ENCODE results near the gene KLHL25.
A peak's percentile ranks its signal among the peaks of the same experiment; 100 is the strongest.
"Not testable (repeated sequence)": the region's sequence is repeated elsewhere in the genome, so short reads cannot be mapped to it uniquely, and the experiment has no call there.

Gene KLHL25, protein sequence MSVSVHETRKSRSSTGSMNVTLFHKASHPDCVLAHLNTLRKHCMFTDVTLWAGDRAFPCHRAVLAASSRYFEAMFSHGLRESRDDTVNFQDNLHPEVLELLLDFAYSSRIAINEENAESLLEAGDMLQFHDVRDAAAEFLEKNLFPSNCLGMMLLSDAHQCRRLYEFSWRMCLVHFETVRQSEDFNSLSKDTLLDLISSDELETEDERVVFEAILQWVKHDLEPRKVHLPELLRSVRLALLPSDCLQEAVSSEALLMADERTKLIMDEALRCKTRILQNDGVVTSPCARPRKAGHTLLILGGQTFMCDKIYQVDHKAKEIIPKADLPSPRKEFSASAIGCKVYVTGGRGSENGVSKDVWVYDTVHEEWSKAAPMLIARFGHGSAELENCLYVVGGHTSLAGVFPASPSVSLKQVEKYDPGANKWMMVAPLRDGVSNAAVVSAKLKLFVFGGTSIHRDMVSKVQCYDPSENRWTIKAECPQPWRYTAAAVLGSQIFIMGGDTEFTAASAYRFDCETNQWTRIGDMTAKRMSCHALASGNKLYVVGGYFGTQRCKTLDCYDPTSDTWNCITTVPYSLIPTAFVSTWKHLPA

GRCh38 chr15:85794598-85795336, at the start of gene KLHL25:
Gene KLHL25, minus strand, starts transcription at chr15:85794925. Its CDS starts 25,115 bp downstream, at chr15:85769810.
- peak; percentile 79 for DNase-seq

- DNase-seq = no peak
These were observed 46.1 kb upstream of the KLHL25 start for GRCh38 chr15:85840802-85841152.

DNA sequence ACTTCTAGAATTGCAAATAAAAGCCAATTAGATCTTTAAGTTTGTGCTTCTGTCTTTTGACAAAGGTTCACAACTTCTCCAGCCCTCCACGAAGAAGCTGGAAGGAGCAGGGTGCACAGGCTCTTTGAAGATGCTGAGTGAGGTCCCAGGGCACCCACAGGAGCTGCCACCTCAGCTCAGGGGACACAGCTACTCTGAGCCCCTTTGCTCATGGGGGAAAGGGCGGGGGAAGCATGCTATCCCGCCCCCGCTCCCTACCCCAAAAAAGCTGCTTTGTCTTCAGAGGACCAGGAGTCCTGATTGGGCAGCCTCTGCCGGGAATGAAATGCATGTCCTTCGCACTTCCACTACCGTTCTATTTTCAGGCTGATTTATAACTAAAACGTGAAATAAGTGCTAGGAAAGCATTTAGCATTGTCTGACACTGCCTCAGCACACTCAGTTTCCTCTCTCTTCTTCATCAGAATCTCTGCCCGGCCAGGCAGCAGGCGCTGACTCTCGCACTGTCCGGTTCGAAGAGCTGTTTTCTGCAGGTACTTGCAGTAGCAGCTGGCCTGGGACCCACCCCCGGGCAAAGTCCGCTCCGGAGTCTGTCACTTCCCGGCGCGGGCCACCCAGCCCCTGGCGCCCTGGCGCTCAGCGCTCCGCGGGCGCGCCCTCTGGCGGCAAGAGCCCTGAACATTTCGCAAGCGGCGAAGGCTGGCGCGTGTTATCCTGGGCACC, 45.5 kb upstream of the KLHL25 start:
- DNase-seq = peak; percentile 4

DNA sequence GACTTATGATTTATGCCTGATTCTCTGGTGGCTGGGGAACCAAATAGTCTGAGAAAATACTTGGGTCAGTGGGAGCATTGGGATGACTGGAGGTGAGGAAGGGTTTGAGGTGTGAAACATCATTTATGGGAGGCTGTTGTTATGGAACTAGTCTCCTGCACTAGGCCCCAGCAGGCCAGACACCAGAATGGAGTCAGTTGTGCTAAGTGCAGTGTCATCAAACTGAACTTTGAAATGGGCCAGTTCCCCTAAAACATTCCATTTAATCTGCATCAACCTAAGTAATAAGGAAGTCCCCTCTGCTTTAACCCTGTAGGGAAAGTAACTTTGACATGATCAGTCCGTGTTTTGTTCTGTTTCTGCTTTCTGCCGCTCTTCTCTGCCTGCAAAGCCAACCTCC, 44.9 kb upstream of the KLHL25 start:
- DNase-seq = no peak

DNA sequence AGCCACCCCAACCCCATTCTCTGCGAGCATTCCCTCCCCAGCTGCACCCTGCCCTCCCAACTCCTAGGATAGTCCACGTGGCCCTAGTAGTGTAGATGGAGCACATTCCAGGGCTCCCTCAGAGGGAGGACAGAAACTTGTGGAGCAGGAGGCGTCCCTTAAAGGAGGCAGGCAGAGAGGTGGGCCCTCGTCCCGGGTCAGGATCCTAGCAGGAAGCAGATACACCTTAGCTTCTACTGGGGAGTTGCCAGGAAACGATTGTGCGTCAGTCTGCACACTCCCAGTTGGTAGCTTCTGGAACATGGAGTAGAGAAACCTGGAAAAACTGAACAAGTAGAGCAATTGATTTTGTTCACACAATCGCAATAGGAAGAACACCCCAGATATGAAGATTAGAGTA, 43.9 kb upstream of the KLHL25 start:
- DNase-seq = no peak

- no peak for DNase-seq
These were observed 43.2 kb upstream of the KLHL25 start for GRCh38 chr15:85837881-85838280.

DNA sequence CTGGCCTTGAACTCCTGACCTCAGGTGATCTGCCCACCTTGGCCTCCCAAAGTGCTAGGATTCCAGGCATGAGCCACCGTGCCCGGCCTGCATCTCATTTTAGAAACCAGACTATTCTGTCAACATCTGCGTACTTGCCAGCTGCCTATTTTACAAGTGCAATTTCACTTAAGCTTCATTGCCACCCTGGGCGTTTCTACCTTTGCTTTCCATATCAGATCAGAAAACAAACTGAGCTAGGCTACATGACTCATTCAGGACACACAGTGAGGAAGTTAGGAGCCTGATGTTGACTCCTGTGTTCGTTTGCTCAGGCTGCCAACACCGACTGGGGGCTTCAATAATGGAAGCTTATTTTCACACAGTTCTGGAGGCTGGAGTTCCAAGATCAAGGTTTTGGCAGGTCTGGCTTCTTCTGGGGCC, 42.3 kb upstream of the KLHL25 start:
- DNase-seq = no peak

DNA sequence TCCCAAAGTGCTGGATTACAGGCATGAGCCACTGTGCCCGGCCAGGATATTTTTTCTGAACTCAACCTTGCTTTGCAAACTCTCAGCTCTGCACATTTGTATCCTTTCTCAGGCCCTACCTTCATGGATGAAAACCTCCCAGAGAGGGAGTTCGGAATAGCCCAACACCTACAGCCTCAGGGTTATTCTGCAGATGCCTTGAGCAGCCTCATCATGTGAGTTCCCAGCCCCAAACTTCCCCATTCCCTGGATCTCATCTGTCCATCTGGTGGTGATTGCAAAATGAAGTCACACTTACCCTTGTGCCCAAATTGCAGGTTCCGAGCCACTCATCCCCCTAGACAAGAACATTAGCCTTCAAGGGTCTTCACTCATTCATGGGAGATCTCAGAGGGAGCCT, 39.9 kb upstream of the KLHL25 start:
- no peak for DNase-seq

DNA sequence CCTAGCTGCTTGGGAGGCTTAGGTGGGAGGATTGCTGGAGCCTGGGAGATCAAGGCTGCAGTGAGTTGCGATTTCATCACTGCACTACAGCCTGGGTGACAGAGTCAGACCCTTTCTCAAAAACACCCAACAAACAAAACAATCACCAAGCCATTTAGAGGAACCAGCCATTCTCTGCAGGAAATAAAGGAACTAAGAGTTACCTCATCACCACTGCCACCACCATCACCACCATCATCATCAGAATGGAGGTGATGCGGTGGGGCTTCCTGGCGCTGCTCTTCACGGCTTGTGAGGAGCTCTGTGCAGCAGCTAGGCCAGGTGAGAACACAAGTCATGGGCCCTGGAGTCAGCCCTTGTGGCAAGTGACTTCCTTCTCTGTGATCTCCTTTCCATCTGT, 37.7 kb upstream of the KLHL25 start:
- no peak for DNase-seq

DNA sequence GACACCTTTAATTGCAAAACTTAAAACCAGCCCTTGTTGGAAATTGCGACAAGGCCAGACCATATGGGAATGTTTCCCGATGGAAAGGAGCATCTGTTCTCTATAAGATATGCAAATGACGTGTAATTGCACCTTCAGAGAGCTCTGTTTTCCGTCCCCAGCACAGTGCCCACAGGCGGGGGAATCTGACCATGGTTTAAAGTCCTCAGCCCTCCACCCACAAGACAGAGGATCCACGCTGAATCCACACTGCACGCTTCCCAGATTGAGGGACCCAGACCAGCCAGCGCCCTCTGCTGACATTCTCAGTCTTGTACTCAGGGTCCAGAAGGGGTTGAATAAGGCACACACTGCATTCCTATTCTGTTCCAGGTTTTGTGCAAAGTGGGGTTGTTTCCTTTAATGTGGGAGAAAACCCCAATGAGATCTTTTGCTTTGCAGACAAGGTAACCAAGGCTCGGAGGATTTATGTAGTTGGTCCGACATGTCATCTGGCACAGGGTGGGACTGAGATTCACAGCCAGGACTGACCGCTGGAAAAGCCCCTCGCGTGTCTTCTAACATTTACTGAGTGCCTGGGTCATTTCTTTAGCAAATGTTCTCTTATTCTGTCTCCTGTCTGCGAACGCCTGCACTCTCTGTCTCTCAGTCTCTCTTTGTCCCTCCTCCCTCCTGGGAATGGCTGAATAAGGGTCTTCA, 36.8 kb upstream of the KLHL25 start:
- DNase-seq = no peak

- not testable (repeated sequence) for DNase-seq
These were observed 35.0 kb upstream of the KLHL25 start for GRCh38 chr15:85829754-85830153.

GRCh38 chr15:85828874-85829273, 34.1 kb upstream of the KLHL25 start:
- DNase-seq = no peak

- DNase-seq = no peak
These were observed 33.4 kb upstream of the KLHL25 start for GRCh38 chr15:85828126-85828525.

GRCh38 chr15:85826756-85827515, 32.2 kb upstream of the KLHL25 start:
- no peak for DNase-seq

GRCh38 chr15:85825719-85826118, 31.0 kb upstream of the KLHL25 start:
- DNase-seq = no peak

GRCh38 chr15:85825118-85825517, 30.4 kb upstream of the KLHL25 start:
- no peak for DNase-seq

DNA sequence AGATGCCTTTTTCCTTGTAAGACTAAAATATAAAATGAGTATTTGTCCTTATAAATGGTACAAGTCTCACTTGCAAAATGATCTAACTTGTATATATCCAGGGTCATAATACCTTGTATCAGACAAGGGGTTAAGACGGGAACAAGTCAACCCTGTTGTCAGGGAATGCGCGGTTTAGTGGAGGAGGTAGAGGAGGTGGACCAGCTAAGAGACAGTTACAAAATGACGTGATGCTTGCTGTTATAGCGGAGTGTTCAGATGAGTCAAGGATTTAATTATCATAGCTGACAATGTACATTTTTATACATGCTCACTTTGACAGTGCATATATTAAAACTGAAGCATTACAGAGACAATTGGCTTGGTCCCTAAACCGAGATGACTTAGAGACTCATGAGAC, 26.8 kb upstream of the KLHL25 start:
- no peak for DNase-seq

GRCh38 chr15:85819938-85820337, 25.2 kb upstream of the KLHL25 start:
- DNase-seq = no peak

DNA sequence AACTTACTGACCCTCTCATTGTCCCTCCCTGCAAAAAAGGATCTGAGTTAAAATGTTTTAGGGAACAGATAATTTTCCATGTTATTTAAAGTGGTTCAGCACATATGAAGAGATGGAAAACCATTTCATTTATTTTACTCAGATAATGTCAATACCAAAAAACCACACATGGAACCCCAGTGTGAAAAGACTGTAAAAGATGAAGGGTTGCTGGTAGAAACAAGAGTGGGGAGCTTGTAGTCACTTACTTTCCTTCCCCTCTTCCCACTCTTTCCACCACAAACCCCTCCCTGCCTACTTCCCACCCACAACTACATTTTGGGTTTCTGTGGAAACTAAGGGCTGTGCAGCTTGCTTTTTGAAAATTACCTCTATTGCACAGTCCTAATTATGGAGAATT, 18.5 kb upstream of the KLHL25 start:
- no peak for DNase-seq

- no peak for DNase-seq
These were observed 15.3 kb upstream of the KLHL25 start for GRCh38 chr15:85810075-85810474.

GRCh38 chr15:85805420-85805819, 10.7 kb upstream of the KLHL25 start:
- no peak for DNase-seq

All from NCI-H1436 treated with DMSO at 0.1 percent for 48 hours (cell line).